GM12891 (cell line): Measurements from ENCODE around the gene DNAJC9.

Source experiments
- POLR2A ChIP-seq: IDR thresholded peaks from 2 replicates; pipeline ENCODE4 v1.6.1; 2011; ENCODE audit warnings: low read depth, low read length, control low read depth
- SPI1 ChIP-seq: IDR thresholded peaks from 2 replicates; pipeline ENCODE4 v1.6.1; 2011; ENCODE audit warnings: low read depth, low read length, control low read depth

- TF ChIP-seq POLR2A (no peak), SPI1 (no peak)
Measured at GRCh38 chr10:73211106-73211811, 35.8 kb downstream of the DNAJC9 start.
